Body of pancreas (tissue), 4 donors: Measurements from ENCODE around the gene PACS2. TPM values are rescaled to one million over a fixed set of nuclear protein-coding genes. Genes with fewer than 3 reads are reported as not detected.

Experiments used
- ATAC-seq: fragments of 150-250 bp; one replicate; pipeline ENCODE4 v1.9.1; 2016
- DNase-seq, 4 donors: peaks; one replicate each; pipeline ENCODE4 v3.0.0-alpha.2; 2019
- H3K27ac ChIP-seq, 4 donors: fragments of 200-600 bp; sonication (generic); 1 replicate in 3 of 4; 2 replicates in 1 of 4; pipeline versions ENCODE4 v1.5.1 to v1.6.1; 2016 to 2019; ENCODE audit warnings: mild to moderate bottlenecking in 1 of 4, mixed read lengths in 1 of 4, moderate library complexity in 1 of 4
- H3K27me3 ChIP-seq, 2 donors: fragments of 200-600 bp; sonication (generic); one replicate each; pipeline ENCODE4 v1.6.0; 2016; ENCODE audit warnings: mild to moderate bottlenecking in 1 of 2
- H3K36me3 ChIP-seq, 2 donors: fragments of 200-600 bp; sonication (generic); replicated peaks in 1 of 2; 2 replicates each; pipeline ENCODE4 v1.5.1; 2016; ENCODE audit warnings: low read depth in 2 of 2; ENCODE audit not compliant: insufficient read depth in 1 of 2
- H3K4me1 ChIP-seq: fragments of 200-600 bp; sonication (generic); one replicate; pipeline ENCODE4 v1.6.0; 2016
- H3K4me3 ChIP-seq, 2 donors: fragments of 200-600 bp; sonication (generic); 1 replicate in 1 of 2; 2 replicates in 1 of 2; pipeline ENCODE4 v1.5.1; 2016 to 2019
- H3K9me3 ChIP-seq, 3 donors: fragments of 200-600 bp; sonication (generic); 1 replicate in 2 of 3; 2 replicates in 1 of 3; pipeline ENCODE4 v1.5.1; 2016
- POLR2A ChIP-seq, 3 donors: fragments of 450-650 bp; IDR thresholded peaks; one replicate each; pipeline ENCODE4 v1.6.1; 2016; ENCODE audit warnings: antibody characterized with exemption in 3 of 3, mild to moderate bottlenecking in 2 of 3
- WGBS, 2 donors: methylation state at CpG; one replicate each; pipeline ENCODE4 v1.1.5; 2017; 5-methylcytosine and 5-hydroxymethylcytosine counted together
- intact Hi-C: fragments of 100-400 bp; cut with DNase I; formaldehyde crosslinking; loops from one replicate; pipeline ENCODE4 v1.15.1; 2023
- total RNA-seq, 2 donors: library from RNA; depleted of rRNA; stranded (reverse); fragments of >200 nt; gene quantifications; one replicate each; pipeline ENCODE4 v1.1.0, GENCODE V29; 2016
- TF ChIP-seq, protein P1 (sequence below), 7 experiments: fragments of 450-650 bp in 4 of 7; fragments of 200-600 bp in 3 of 7; sonication (generic) in 3 of 7; IDR thresholded peaks; one replicate each; pipeline ENCODE4 v1.5.1; 2016 to 2019; ENCODE audit warnings: antibody characterized with exemption in 7 of 7

PACS2 gene
- total RNA-seq, 2 donors from 2014 or later: 56.6 to 102 TPM

- Histone ChIP-seq H3K4me3 (no peak overlapping the region), H3K27me3 (no peaks in the 10 kb centered on the region), H3K9me3 (no peaks in the 10 kb centered on the region), H3K27ac (no peak overlapping the region), H3K4me1 (no peaks in the 10 kb centered on the region), H3K36me3 (peaks cover 0 to 2% of the 10 kb centered on the region in 2 donors)
- DNase-seq (no peak), ATAC-seq (no peak)
- 94 to 96% methylated on average over 10 to 12 of the region's 12 CpGs for whole genome bisulfite sequencing, 2 donors
- intact Hi-C loops: loop anchor here (5.0 kb wide), 1 partner anchor 122 kb away; the partner anchor contains the start of gene CRIP1
- no peak for TF ChIP-seq POLR2A (IDR thresholded peaks at IDR 0.05)
Measured at GRCh38 chr14:105365681-105366080, 51.1 kb downstream of the PACS2 start.

DNA sequence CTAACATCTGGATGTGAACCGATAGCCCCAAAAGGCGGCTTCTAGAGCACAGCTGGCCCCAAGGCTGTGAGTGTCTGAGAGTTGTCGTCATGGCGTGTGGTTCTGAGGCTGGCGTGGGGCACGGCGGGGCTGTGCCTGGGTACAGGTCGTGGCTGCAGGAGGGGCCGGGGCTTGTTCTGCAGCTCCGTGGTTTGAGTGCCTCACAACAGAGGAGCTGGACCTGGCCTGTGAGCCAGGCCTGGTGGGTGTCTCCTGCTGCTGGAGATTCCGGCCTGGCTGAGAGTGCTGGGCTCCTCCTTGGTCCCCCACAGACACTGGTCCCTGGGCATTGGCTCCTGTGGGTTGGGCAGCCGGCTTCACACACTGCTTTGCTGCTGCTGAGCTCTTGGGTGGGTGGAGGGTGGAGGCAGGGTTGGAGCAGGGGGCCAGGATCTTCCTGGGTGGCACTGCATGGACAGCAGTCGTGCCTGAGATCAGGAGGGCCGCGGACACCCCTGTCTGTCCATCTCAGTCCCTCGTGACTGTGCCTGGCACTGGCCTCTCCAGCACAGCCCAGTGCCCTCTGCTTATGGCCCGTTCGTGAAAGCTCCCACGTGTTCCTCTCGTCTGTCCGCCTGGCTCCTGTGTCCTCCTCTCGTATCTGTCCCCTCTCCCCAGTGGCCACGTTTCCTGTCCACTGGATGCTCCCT lies 52.0 kb downstream of the PACS2 start:
- TF ChIP-seq, protein P1, sequence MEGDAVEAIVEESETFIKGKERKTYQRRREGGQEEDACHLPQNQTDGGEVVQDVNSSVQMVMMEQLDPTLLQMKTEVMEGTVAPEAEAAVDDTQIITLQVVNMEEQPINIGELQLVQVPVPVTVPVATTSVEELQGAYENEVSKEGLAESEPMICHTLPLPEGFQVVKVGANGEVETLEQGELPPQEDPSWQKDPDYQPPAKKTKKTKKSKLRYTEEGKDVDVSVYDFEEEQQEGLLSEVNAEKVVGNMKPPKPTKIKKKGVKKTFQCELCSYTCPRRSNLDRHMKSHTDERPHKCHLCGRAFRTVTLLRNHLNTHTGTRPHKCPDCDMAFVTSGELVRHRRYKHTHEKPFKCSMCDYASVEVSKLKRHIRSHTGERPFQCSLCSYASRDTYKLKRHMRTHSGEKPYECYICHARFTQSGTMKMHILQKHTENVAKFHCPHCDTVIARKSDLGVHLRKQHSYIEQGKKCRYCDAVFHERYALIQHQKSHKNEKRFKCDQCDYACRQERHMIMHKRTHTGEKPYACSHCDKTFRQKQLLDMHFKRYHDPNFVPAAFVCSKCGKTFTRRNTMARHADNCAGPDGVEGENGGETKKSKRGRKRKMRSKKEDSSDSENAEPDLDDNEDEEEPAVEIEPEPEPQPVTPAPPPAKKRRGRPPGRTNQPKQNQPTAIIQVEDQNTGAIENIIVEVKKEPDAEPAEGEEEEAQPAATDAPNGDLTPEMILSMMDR (IDR thresholded peaks at IDR 0.05): no peak
- TF ChIP-seq POLR2A (IDR thresholded peaks at IDR 0.05): no peak
- 91% methylated on average over 20 to 23 of the region's 23 CpGs for WGBS, 2 donors
- H3K4me3 ChIP-seq: no peak overlapping the region

DNA sequence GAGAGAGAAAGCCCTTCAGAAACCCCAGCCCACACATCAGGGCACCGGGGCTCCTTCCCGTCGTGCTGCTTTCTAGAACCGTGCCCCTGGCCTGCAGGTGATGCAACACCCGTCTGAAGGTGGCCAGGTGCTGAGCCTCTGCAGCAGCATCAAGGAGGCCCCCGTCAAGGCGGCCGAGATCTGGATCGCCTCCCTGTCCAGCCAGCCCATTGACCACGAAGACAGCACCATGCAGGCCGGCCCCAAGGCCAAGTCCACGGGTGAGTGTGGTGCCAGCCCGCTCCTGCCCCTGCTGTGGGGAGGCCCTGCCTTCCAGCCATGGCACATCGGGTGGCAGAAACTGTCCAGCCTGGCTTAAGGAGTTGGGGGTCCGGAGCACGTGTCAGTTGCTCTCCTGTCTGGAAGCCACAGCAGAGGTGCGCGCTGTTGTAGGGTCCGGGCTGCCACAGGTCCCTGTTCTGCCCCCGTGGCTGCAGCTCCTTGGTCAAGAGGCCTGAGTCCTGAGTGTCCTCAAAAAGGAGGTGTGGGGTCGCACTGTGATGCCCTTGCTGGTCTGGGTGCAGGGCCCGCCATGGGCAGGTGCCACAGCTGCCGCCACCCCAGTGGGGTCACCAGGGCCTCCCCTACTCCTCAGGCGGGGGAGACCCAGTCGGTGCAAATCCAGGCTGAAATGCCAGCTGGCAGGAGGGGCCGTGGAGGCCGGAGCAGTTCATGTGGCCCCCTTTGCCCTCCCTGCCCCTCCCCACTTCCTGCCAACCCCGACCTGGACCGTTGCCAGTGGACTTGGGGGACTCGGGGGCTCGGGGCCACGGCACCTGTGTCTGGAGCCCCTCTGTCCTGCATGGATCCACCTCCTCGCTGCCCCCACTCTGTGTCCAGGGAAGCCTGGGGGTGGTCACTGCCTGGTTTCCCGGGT lies 52.8 kb downstream of the PACS2 start:
- ATAC-seq: no peak

More for the DNA sequence above, 52.0 kb downstream of the PACS2 start:
- no peak for ATAC-seq
- intact Hi-C loops: loop anchor here (5.0 kb wide), 1 partner anchor 121 kb away; the partner anchor contains the start of gene CRIP1
- no peaks in the 10 kb centered on the region for H3K9me3 ChIP-seq
- H3K36me3 ChIP-seq: peaks cover 0 to 2% of the 10 kb centered on the region in 2 donors
- no peaks in the 10 kb centered on the region for H3K27me3 ChIP-seq
- DNase-seq: no peak
- H3K27ac ChIP-seq: no peak overlapping the region
- no peaks in the 10 kb centered on the region for H3K4me1 ChIP-seq

GRCh38 chr14:105368032-105368417 lies 53.5 kb downstream of the PACS2 start:
- no peak for DNase-seq
- H3K9me3 ChIP-seq: no peaks in the 10 kb centered on the region
- H3K36me3 ChIP-seq: peaks cover 0 to 2% of the 10 kb centered on the region in 2 donors
- ATAC-seq: no peak
- H3K4me1 ChIP-seq: no peaks in the 10 kb centered on the region
- no peak overlapping the region for H3K27ac ChIP-seq
- WGBS, 2 donors: 92 to 100% methylated on average over 7 to 20 of the region's 20 CpGs
- H3K27me3 ChIP-seq: no peaks in the 10 kb centered on the region
- TF ChIP-seq POLR2A (IDR thresholded peaks at IDR 0.05): no peak
- TF ChIP-seq, protein P1 (IDR thresholded peaks at IDR 0.05): no peak
- intact Hi-C loops: loop anchor here (5.0 kb wide), 1 partner anchor 119 kb away; the partner anchor contains the start of gene CRIP1
- H3K4me3 ChIP-seq: no peak overlapping the region

More for the DNA sequence above, 52.8 kb downstream of the PACS2 start:
- Histone ChIP-seq H3K4me1 (no peaks in the 10 kb centered on the region), H3K36me3 (peaks cover 0 to 2% of the 10 kb centered on the region in 2 donors), H3K4me3 (no peak overlapping the region), H3K9me3 (no peaks in the 10 kb centered on the region), H3K27me3 (no peaks in the 10 kb centered on the region), H3K27ac (no peak overlapping the region)
- TF ChIP-seq, protein P1 (IDR thresholded peaks at IDR 0.05): no peak
- TF ChIP-seq POLR2A (IDR thresholded peaks at IDR 0.05): no peak
- intact Hi-C loops: loop anchor here (5.0 kb wide), 1 partner anchor 120 kb away; the partner anchor contains the start of gene CRIP1
- WGBS, 2 donors: 88 to 89% methylated on average over 14 to 32 of the region's 34 CpGs
- DNase-seq: no peak

GRCh38 chr14:105368426-105368825 lies 53.9 kb downstream of the PACS2 start:
- Histone ChIP-seq H3K27ac (no peak overlapping the region), H3K27me3 (no peaks in the 10 kb centered on the region), H3K4me3 (no peak overlapping the region), H3K9me3 (no peaks in the 10 kb centered on the region), H3K4me1 (no peaks in the 10 kb centered on the region), H3K36me3 (peaks cover 0 to 2% of the 10 kb centered on the region in 2 donors)
- ATAC-seq: no peak
- no peak for TF ChIP-seq POLR2A (IDR thresholded peaks at IDR 0.05)
- TF ChIP-seq, protein P1 (IDR thresholded peaks at IDR 0.05): no peak
- WGBS, 2 donors: 93 to 94% methylated on average over 18 to 19 of the region's 20 CpGs
- DNase-seq: no peak
- intact Hi-C loops: loop anchor here (5.0 kb wide), 1 partner anchor 119 kb away; the partner anchor contains the start of gene CRIP1
